NCI-H146 treated with DMSO at 0.1 percent for 48 hours (cell line): ENCODE results near the gene FITM1.
A peak's percentile ranks its signal among the peaks of the same experiment; 100 is the strongest.

Experiments
- DNase-seq: peaks from one replicate; lab custom pipeline; 2025; ENCODE audit not compliant: unreplicated experiment; lab: John Stamatoyannopoulos, UW

Gene FITM1

GRCh38 chr14:24117179-24117578 is 13.3 kb upstream of the FITM1 start:
- DNase-seq: no peak

DNA sequence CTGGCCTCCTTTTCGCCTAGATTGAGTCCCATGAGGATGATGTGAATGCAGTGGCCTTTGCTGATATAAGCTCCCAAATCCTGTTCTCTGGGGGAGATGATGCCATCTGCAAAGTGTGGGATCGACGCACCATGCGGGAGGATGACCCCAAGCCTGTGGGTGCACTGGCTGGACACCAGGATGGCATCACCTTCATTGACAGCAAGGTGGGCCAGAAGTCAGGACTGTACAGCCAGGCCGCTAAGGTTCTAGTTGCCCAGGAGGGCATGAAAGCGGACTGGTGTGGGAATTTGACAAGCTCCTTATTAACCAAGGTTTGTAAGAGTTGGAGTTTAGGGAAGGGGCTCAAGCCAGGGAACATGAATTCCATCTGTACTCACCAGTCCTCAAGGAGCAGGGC is 10.8 kb upstream of the FITM1 start:
- no peak for DNase-seq

GRCh38 chr14:24121210-24121609 is 9.2 kb upstream of the FITM1 start:
- no peak for DNase-seq

DNA sequence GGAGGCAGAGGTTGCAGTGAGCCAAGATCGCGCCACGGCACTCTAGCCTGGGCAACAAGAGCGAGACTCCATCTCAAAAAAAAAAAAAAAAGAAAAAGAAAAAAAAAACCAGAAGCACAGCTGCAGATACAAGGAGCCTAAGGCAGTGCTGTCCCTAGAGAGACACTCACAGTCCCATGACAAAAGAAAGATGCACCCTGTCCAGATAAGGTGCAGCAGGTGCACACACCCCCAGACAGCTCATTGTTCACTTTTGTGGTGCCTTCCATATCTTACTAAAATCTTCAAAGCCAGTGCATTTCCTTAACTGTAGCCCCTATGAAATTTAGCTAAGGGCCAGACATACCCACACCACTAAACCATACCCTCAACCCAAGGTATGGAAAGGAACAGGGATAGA is 8.0 kb upstream of the FITM1 start:
- DNase-seq: no peak

- DNase-seq: no peak
Measured at GRCh38 chr14:24122898-24123297, 7.6 kb upstream of the FITM1 start.

GRCh38 chr14:24123424-24124417 is 6.7 kb upstream of the FITM1 start:
- no peak for DNase-seq

GRCh38 chr14:24126939-24127338 is 3.5 kb upstream of the FITM1 start:
- no peak for DNase-seq

DNA sequence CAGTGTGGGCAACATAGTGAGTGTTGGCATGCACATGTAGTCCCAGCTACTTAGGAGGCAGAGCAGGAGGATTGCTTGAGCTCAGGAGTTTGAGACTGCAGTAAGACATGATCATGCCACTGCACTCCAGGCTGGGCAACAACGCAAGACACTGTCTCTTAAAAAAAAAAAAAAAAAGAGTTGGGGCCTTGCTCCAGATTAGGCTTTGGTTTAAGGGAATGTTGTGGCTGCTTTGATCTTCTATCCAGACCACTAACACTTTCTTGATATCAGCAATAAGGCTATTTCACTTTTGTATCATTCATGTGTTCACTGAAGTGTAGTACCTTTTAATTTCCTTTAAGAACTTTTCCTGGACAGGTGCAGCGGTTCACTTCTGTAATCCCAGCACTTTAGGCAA is 2.8 kb upstream of the FITM1 start:
- no peak for DNase-seq

GRCh38 chr14:24129410-24129998 is 955 bp upstream of the FITM1 start:
- DNase-seq: no peak

GRCh38 chr14:24130717-24131548 is 474 bp downstream of the FITM1 start:
- DNase-seq: no peak

GRCh38 chr14:24131549-24131966 is 1.1 kb downstream of the FITM1 start:
- no peak for DNase-seq

DNA sequence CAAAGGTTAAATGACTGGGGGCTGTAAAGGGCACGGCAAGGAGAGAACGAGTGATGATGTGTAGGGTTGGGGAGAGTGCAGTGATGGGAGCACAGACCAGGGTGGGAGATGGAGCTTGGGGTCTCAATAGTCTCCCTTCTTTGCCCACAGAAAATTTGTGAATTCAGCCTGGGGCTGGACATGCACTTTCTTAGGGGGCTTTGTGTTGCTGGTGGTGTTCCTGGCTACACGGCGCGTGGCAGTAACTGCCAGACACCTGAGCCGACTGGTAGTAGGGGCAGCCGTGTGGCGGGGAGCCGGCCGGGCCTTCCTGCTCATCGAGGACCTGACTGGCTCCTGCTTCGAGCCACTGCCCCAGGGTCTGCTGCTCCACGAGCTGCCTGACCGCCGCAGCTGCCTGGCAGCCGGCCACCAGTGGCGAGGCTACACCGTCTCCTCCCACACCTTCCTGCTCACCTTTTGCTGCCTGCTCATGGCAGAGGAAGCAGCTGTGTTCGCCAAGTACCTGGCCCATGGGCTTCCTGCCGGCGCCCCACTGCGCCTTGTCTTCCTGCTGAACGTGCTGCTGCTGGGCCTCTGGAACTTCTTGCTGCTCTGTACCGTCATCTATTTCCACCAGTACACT is 1.7 kb downstream of the FITM1 start:
- DNase-seq: peak; percentile 39

- DNase-seq: no peak
Measured at GRCh38 chr14:24132976-24133375, 2.5 kb downstream of the FITM1 start.

GRCh38 chr14:24133735-24134134 is 3.3 kb downstream of the FITM1 start:
- no peak for DNase-seq

GRCh38 chr14:24135584-24135833 is 5.0 kb downstream of the FITM1 start:
- no peak for DNase-seq

DNA sequence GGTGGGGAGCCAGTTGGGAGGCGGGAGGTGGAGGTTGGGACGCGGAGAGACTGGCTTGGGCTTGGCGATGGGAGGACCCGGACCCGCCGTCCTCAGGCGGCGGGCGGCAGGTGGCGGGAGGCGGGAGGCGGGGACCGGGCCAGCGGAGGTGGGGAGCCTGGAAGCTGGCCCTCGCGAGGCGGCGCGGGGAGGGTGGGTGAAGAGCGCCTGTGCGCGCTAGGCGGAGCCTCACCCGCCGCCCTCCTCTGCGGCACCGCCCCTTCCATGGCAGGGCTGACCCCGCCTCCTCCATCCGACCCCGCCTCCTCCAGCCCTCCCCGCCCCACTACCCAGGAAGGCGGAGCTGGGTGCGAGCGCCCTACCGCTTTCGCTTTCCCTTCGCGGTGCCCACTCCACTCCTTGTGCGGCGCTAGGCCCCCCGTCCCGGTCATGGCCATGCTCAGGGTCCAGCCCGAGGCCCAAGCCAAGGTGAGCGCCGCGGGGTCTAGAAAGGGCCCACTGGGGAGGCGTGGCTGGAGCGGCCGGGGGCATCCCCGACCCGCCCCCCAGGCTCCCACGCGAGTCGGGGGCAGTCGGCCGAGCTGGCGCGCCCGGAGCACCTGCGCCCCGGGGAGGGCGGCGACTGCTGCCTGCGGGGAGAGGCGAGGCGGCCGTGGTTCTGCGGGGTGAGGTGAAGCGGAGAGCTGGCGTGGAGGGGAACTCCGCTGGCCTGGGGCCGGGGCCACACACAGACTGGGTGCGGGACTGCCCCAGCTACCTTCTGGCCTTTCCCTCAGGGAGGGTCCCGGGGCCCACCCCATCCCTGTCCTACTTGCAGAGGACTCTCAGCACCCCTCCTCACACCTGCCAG is 5.6 kb downstream of the FITM1 start, which contains the start of gene PSME1:
PSME1 (plus strand) TSS at position 361 of the 850 bp plus-strand sequence; CDS start at position 430, 69 bp downstream.
- peak; percentile 84 for DNase-seq

DNA sequence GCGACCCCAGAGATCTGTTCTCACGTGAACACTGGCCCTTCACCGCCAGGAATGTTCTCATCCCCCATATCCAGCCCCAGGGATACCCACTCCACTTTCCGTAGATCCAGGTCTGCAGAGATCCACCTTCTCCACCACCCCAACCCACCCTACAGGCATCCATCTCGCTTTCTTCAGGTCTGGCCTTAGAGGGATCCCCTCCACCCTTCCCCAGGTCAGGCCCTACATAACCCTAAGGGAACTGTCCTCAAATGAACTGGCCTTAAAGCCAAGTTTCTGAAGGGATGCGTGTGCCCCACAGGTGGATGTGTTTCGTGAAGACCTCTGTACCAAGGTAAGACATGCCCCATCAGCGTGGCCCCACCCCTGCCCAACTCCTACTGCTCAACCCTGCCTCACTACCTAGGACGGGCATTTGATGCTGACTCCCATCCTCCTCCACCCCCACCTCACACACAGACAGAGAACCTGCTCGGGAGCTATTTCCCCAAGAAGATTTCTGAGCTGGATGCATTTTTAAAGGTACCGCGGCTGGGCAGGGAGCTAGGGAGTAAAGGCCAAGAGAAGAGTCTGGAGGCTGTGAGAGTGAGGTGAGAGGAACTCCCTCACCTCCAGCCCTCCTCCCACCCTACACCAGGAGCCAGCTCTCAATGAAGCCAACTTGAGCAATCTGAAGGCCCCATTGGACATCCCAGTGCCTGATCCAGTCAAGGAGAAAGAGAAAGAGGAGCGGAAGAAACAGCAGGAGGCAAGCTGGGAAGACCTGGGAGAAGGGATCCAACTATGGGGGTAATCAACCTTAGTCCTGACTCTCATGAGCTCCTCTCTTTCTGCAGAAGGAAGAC is 6.4 kb downstream of the FITM1 start:
- no peak for DNase-seq

DNA sequence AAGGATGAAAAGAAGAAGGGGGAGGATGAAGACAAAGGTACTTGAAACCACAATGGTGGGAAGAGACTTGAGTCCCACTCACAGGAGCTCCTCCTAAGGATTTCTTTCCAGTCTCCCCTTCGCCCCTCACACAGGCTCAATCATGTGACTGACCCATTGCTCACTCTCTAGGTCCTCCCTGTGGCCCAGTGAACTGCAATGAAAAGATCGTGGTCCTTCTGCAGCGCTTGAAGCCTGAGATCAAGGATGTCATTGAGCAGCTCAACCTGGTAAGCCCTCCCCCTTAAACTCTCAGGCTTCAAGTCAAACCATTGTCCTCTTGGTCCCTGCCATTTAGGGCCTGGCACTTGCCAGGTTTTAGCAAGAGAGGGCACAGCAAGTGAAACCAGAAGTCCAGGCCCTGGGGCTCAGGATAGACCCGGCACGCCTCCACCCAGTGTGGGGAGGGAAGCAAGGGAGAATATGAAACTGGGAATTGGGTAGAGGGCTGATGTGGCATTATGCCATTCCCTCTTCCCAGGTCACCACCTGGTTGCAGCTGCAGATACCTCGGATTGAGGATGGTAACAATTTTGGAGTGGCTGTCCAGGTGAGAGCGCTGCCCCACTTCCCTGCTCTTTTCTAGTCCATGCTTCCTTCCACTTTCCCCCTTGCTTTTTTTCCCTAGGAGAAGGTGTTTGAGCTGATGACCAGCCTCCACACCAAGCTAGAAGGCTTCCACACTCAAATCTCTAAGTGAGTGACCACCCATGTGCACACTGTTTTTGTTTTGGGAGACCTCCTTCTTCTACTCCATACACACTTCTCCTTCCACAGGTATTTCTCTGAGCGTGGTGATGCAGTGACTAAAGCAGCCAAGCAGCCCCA is 7.3 kb downstream of the FITM1 start:
- no peak for DNase-seq
